Right lobe of liver (tissue), 4 donors: ENCODE measurements around the gene NEB.

Source experiments
- POLR2A ChIP-seq: fragments of 450-650 bp; IDR thresholded peaks from one replicate; pipeline ENCODE4 v1.6.1; 2017; ENCODE audit warnings: antibody characterized with exemption, mild to moderate bottlenecking
- TF ChIP-seq, protein P1 (sequence below), 4 donors: fragments of 200-600 bp in 3 of 4; fragments of 450-650 bp in 1 of 4; IDR thresholded peaks; one replicate each; pipeline versions ENCODE4 v1.5.1 to v1.8.0; 2016 to 2022; ENCODE audit warnings: antibody characterized with exemption in 4 of 4, mild to moderate bottlenecking in 2 of 4
- donor health status: DM: no; HTN: no; CAD: no.
- donor health status: DM: no; HTN: no; CAD: no.
- donor health status: DM: no; HTN: yes; CAD: no.

DNA sequence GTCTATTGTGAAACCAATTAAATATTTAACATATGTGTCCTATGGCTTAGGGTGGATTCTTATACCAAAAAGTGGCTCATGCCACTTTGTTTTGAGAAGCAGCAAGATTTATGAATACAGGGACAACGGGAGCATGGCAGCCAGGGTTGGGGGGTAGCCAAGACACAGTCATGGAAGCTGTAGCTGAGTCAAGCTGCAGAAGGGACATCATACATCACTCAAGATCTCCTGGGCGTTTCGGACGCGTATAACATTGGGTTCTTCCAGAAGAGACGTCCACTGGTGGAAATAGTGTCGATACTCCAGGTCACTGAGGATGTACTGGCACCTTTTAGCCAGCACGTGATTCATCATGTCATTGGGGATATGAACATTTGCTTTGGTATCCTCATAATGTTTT, 171.9 kb downstream of the NEB start:
- TF ChIP-seq, protein P1, sequence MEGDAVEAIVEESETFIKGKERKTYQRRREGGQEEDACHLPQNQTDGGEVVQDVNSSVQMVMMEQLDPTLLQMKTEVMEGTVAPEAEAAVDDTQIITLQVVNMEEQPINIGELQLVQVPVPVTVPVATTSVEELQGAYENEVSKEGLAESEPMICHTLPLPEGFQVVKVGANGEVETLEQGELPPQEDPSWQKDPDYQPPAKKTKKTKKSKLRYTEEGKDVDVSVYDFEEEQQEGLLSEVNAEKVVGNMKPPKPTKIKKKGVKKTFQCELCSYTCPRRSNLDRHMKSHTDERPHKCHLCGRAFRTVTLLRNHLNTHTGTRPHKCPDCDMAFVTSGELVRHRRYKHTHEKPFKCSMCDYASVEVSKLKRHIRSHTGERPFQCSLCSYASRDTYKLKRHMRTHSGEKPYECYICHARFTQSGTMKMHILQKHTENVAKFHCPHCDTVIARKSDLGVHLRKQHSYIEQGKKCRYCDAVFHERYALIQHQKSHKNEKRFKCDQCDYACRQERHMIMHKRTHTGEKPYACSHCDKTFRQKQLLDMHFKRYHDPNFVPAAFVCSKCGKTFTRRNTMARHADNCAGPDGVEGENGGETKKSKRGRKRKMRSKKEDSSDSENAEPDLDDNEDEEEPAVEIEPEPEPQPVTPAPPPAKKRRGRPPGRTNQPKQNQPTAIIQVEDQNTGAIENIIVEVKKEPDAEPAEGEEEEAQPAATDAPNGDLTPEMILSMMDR (IDR thresholded peaks at IDR 0.05) = no peak
- no peak for TF ChIP-seq POLR2A
